Keratinocyte (primary cell): Measurements from ENCODE around the gene TCP11.

ENCODE experiments used
- EZH2 ChIP-seq: IDR thresholded peaks from one replicate; pipeline ENCODE4 v1.6.1; 2012; ENCODE audit warnings: inconsistent platforms, mild to moderate bottlenecking, low read length, moderate library complexity
- TF ChIP-seq, protein P1 (sequence below), 3 experiments: IDR thresholded peaks in 1 of 3; conservative IDR thresholded peaks in 1 of 3; optimal IDR thresholded peaks in 1 of 3; 2 replicates in 2 of 3; 3 replicates in 1 of 3; pipeline versions ENCODE3 to v1.5.1; 2011; ENCODE audit warnings: low read length in 3 of 3, mild to moderate bottlenecking in 3 of 3, moderate library complexity in 2 of 3, control low read depth in 1 of 3, inconsistent platforms in 1 of 3; ENCODE audit not compliant: insufficient read depth in 2 of 3; ENCODE audit errors: extremely low read depth in 1 of 3

DNA sequence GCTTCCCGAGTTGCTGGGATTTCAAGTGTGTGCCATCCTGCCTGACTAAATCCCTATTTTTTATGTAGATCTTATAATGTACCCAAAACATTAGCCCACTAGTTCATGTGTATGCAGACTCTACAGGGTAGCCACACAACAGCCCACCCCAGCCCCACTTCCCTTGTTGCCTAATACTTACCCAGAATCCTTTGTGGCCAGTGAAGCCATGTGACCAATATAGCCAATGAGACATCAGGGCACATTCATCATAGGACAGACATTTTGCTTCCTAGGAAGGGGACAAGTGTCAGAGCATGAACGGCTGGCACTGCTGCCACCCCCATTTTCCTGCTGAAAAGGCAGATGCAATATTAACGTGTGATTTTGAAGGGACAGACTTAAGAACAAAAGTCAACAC is 36.0 kb upstream of the TCP11 start:
- TF ChIP-seq, protein P1, sequence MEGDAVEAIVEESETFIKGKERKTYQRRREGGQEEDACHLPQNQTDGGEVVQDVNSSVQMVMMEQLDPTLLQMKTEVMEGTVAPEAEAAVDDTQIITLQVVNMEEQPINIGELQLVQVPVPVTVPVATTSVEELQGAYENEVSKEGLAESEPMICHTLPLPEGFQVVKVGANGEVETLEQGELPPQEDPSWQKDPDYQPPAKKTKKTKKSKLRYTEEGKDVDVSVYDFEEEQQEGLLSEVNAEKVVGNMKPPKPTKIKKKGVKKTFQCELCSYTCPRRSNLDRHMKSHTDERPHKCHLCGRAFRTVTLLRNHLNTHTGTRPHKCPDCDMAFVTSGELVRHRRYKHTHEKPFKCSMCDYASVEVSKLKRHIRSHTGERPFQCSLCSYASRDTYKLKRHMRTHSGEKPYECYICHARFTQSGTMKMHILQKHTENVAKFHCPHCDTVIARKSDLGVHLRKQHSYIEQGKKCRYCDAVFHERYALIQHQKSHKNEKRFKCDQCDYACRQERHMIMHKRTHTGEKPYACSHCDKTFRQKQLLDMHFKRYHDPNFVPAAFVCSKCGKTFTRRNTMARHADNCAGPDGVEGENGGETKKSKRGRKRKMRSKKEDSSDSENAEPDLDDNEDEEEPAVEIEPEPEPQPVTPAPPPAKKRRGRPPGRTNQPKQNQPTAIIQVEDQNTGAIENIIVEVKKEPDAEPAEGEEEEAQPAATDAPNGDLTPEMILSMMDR (optimal IDR thresholded peaks at IDR 0.05 in 1 of 3, IDR thresholded peaks at IDR 0.05 in 1 of 3, conservative IDR thresholded peaks at IDR 0.05 in 1 of 3; ENCODE audit: extremely low read depth in 1 of 3, insufficient read depth in 2 of 3, low read length in 3 of 3): no peak
- TF ChIP-seq EZH2: no peak
